EL (cell line): ENCODE data around the gene ATG7.

Experiments used
- DNase-seq: peaks from one replicate; pipeline ENCODE4 v3.0.0-alpha.2; 2016

ATG7 gene, protein sequence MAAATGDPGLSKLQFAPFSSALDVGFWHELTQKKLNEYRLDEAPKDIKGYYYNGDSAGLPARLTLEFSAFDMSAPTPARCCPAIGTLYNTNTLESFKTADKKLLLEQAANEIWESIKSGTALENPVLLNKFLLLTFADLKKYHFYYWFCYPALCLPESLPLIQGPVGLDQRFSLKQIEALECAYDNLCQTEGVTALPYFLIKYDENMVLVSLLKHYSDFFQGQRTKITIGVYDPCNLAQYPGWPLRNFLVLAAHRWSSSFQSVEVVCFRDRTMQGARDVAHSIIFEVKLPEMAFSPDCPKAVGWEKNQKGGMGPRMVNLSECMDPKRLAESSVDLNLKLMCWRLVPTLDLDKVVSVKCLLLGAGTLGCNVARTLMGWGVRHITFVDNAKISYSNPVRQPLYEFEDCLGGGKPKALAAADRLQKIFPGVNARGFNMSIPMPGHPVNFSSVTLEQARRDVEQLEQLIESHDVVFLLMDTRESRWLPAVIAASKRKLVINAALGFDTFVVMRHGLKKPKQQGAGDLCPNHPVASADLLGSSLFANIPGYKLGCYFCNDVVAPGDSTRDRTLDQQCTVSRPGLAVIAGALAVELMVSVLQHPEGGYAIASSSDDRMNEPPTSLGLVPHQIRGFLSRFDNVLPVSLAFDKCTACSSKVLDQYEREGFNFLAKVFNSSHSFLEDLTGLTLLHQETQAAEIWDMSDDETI

DNA sequence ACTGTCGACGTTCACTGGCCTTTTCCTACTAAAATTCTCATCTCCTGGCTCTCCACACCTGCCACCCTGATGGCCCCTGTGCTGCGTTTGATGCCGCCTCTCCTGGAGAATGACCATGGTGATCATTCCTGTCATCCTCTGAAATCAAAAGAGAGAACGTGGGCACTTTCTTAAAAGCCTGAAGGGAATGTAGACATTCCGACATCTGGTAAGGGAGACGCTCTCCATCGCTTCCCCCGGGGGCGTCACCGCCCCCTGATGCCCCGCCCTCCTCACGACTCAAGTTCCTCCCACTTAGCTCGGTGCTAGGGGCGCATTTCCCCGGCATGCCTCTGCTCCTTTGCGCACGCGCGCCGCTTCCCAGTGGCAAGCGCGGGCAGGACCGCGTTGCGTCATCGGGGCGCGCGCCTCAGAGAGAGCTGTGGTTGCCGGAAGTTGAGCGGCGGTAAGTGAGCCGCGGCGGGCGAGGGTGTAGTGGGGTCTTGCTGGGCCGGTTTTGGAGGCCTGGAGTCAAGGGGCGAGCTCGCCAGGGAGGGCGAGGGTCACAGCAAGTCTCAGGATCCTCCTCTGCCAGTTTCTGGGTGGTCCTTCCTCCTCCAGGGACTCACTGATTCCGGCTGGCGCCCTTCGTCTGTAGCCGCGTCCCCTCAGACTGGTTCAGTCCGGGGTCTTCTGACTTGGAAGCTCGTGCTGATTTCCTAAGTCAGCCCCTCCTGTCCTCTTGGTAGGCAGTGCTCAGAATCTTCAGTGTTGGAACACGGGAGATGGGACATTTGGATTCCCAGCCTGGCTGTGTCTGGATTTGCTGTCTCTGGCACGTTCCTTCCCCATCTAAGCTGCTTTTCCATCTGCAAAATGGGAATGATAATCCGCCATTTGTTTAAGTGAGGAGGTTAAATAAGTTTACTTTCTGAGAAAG, at the start of gene ATG7:
Gene ATG7, plus strand, starts transcription at position 412 of the 919 bp plus-strand sequence. CDS start 26,299 bp downstream, outside the sequence.
- DNase-seq = peak; percentile 98

DNA sequence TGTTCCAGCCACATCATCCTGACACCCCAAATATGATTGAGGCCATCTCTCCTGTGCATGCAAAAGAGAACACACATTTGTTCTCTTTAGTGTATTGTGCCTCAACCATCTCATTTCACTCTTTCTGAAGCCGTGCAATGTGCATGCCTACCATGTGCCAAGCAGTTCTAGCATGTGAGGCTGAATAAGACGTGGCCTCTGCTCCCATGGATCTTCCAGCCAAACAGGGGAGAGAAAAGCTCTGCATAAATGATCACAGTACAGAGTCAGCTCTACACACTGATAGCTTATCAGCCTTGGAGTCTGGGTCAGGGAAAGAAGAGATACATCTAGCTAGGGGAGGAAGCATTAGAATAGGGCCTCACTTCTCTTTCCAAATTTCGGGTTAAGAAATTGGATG, 48.2 kb upstream of the ATG7 start:
- no peak for DNase-seq

DNA sequence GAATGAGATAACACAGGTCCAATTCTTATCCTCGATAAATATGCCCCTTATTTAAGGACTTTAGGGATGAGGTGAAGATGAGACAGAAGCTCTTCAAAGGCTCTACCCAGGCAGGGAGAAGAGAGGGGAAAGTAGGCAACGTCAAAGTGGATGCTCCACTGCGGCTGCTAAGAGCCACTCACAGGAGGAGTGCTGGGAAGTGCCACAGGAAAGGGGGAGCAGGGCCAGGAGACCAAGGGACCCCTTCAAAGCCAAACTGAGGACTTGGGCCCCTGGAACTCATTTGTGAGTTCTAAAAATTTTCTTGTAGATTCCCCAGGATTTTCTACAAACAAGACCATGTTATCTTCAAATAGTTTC, 47.3 kb upstream of the ATG7 start:
- DNase-seq = no peak

DNA sequence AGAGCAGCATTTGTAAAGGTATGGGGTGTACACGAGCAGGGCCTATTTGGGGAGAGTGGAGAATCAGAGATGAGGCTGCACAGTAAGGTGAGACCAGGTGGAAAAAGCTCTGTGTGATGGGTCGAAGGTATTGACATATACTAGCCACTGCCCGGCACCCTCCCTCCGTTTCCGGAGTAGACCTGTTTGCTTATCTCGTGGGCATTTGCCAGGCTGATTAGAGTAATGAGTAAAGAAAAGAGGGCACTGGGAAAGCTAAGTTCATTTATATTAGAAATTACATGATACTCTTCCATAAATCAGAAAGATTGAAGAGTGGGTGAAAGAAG, 46.2 kb upstream of the ATG7 start:
- DNase-seq = no peak

DNA sequence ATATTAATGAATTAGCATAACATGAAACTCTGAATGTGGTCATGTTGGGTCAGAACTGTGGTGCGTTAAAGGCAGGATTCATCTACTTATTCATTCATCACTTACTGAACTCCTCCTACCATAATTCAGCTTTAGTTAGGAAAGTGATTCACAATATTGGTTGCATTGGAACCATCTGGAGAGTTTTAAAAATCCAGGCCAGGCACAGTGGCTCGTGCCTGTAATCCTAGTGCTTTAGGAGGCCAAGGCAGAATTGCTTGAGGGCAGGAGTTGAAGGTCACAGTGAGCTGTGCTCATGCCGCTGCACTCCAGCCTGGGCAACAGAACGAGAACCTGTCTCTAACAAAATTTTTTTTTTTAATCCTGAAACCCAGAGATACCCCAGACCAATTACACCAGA, 44.2 kb upstream of the ATG7 start:
- DNase-seq = no peak

- peak; percentile 17 for DNase-seq
Observed at GRCh38 chr3:11230125-11230524, 42.1 kb upstream of the ATG7 start.

DNA sequence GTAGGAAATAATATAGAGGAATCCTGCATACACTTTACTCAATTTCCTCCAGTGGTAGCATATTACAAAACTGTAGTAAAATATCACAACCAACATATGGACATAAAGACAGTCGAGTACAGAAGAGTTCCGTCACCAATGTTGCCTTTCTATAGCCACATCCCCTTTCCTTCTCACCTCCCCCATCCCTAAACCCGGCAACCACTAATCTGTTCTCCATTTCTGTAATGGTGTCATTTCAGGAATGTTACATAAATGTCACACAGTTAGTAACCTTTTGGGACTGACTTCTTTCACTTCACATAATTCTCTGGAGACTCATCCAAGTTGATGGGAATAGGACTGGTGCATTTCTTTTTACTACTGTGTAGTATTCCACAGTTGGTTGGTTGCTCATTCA, 41.4 kb upstream of the ATG7 start:
- no peak for DNase-seq

DNA sequence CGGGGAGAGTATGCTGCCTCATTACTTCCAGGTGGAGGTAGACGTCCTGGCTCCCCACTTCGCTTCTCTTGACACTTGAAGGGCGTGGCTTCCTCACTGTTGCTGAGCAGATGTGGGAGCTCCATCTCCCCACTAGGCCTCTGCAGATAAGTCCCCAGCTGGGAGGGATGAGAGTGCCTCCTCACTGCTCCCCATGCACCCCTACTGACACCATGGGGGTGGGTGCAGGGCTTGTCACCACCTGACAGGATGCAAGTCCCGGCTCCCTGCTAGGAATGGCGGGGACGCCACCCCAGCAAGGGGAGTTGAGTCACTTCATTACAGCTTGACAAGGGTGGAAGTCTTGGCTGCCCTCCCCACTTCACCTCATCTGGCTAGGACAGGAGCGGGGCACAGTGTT, 36.8 kb upstream of the ATG7 start:
- DNase-seq = no peak

GRCh38 chr3:11236588-11237461, 35.4 kb upstream of the ATG7 start:
- DNase-seq = peak; percentile 47

GRCh38 chr3:11238060-11238459, 34.1 kb upstream of the ATG7 start:
- peak; percentile 90 for DNase-seq

DNA sequence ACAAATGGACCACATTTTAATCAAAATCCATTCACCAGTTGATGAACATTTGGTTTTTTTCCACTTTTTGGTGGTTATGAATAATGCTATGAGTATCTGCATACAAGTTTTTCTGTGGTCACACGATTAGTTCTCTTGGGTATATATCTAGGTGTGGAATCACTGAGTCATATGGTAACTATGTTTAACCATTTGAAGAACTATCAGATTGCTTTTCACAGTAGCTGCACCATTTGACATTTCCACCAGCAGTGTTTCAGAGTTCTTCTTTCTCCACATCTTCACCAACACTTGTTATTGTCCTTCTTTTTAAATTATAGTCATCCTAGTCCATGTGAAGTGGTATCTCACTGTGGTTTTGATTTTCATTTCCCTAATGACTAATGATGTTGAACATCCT, 33.3 kb upstream of the ATG7 start:
- peak; percentile 92 for DNase-seq

- DNase-seq = no peak
Observed at GRCh38 chr3:11239796-11240195, 32.4 kb upstream of the ATG7 start.

- DNase-seq = no peak
Observed at GRCh38 chr3:11240496-11240895, 31.7 kb upstream of the ATG7 start.

- DNase-seq = peak; percentile 49
Observed at GRCh38 chr3:11244121-11244677, 28.0 kb upstream of the ATG7 start.

DNA sequence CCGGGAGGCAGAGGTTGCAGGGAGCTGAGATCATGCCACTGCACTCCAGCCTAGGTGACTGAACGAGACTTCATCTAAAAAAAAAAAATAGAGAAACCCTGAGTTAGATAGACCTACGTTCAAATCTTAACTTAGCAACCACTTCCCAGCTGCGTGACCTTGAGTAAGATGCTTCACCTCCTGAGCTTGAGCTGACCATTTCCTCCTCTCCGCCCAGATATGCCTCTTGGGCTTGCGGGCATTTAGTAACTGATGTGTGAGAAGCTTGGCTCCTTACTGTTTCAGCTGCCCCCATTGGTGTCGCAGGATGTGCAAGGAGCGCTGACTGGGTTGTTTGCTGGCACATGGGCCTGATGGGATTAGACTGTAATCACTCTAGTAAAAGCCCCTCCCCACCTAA, 26.9 kb upstream of the ATG7 start:
- DNase-seq = no peak

GRCh38 chr3:11245827-11246662, 26.2 kb upstream of the ATG7 start:
- DNase-seq = no peak

DNA sequence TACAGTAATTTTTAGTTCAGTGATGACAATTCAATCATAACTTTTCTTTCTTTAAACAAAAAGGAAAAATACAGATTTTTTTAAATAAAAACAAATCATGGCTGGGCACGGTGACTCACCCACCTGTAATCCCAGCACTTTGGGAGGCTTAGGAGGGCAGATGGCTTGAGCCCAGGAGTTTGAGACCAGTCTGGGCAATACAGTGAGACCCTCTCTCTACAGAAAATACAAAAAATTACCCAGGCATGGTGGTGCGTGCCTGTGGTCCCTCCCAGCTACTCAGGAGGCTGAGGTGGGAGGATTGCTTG, 25.6 kb upstream of the ATG7 start:
- DNase-seq = peak; percentile 20

DNA sequence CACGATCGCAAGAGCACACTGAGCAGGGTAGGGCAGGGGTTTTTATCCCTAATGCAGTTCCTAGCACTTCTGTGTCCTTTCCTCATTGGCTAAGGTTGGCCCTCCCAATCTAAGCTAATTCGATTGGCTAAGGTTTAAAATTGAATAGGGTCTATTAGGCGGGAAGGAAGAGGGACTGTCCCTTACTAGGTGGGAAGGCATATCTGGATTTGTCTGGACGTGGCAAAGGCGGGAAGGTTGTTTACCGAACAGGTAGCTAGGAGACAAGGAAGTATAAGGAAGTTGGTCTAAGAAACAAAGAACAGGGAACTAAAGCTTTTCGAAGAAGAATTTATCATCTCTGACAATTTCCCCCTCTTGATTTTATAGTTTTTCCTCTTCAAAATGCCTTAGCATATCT, 24.8 kb upstream of the ATG7 start:
- no peak for DNase-seq

- DNase-seq = peak; percentile 52
Observed at GRCh38 chr3:11248596-11248995, 23.6 kb upstream of the ATG7 start.

GRCh38 chr3:11250902-11251806, 21.0 kb upstream of the ATG7 start:
- DNase-seq = no peak
